Right lobe of liver (tissue), 4 donors: ENCODE measurements around the gene TTC5.

ENCODE experiments used
- POLR2A ChIP-seq: fragments of 450-650 bp; IDR thresholded peaks from one replicate; pipeline ENCODE4 v1.6.1; 2017; ENCODE audit warnings: antibody characterized with exemption, mild to moderate bottlenecking
- TF ChIP-seq, protein P1 (sequence below), 4 donors: fragments of 200-600 bp in 3 of 4; fragments of 450-650 bp in 1 of 4; IDR thresholded peaks; one replicate each; pipeline versions ENCODE4 v1.5.1 to v1.8.0; 2016 to 2022; ENCODE audit warnings: antibody characterized with exemption in 4 of 4, mild to moderate bottlenecking in 2 of 4
- donor health status: DM: no; HTN: no; CAD: no.
- donor health status: DM: no; HTN: no; CAD: no.
- donor health status: DM: no; HTN: yes; CAD: no.

- TF ChIP-seq, protein P1, sequence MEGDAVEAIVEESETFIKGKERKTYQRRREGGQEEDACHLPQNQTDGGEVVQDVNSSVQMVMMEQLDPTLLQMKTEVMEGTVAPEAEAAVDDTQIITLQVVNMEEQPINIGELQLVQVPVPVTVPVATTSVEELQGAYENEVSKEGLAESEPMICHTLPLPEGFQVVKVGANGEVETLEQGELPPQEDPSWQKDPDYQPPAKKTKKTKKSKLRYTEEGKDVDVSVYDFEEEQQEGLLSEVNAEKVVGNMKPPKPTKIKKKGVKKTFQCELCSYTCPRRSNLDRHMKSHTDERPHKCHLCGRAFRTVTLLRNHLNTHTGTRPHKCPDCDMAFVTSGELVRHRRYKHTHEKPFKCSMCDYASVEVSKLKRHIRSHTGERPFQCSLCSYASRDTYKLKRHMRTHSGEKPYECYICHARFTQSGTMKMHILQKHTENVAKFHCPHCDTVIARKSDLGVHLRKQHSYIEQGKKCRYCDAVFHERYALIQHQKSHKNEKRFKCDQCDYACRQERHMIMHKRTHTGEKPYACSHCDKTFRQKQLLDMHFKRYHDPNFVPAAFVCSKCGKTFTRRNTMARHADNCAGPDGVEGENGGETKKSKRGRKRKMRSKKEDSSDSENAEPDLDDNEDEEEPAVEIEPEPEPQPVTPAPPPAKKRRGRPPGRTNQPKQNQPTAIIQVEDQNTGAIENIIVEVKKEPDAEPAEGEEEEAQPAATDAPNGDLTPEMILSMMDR (IDR thresholded peaks at IDR 0.05), result no peak
- TF ChIP-seq POLR2A, result no peak
Observed at GRCh38 chr14:20343862-20344220, 38.1 kb upstream of the TTC5 start.
